Endodermal cell (in vitro differentiated cells): ENCODE measurements around the gene PCDH18. TPM values are rescaled to one million over a fixed set of nuclear protein-coding genes. Genes with fewer than 3 reads are reported as not detected.

Source experiments
- DNase-seq: peaks from one replicate; pipeline ENCODE4 v3.0.0-alpha.2; 2017
- H3K27ac ChIP-seq: 2 replicates; pipeline ENCODE4 v1.5.1; 2013; ENCODE audit warnings: mild to moderate bottlenecking, low read depth, low read length, moderate library complexity
- H3K27me3 ChIP-seq: 2 replicates; pipeline ENCODE4 v1.6.1; 2013; ENCODE audit warnings: mild to moderate bottlenecking, low read length, moderate library complexity; ENCODE audit not compliant: insufficient read depth, control insufficient read depth, poor library complexity, severe bottlenecking
- H3K36me3 ChIP-seq: 2 replicates; pipeline ENCODE4 v1.7.0; 2013; ENCODE audit warnings: mild to moderate bottlenecking, low read length, moderate library complexity; ENCODE audit not compliant: control insufficient read depth, insufficient read depth
- H3K4me1 ChIP-seq: one replicate; pipeline ENCODE4 v1.7.0; 2013; ENCODE audit warnings: low read length; ENCODE audit not compliant: control insufficient read depth, insufficient read depth
- H3K4me3 ChIP-seq: 2 replicates; pipeline ENCODE4 v1.5.1; 2013; ENCODE audit warnings: mild to moderate bottlenecking, low read length, moderate library complexity
- H3K9ac ChIP-seq: 2 replicates; pipeline ENCODE4 v1.6.1; 2013; ENCODE audit warnings: mild to moderate bottlenecking, low read length, moderate library complexity; ENCODE audit not compliant: poor library complexity, severe bottlenecking; ENCODE audit errors: extremely low read depth
- H3K9me3 ChIP-seq: 2 replicates; pipeline ENCODE4 v1.6.1; 2013; ENCODE audit warnings: mild to moderate bottlenecking, low read length, moderate library complexity; ENCODE audit not compliant: control insufficient read depth
- H3K27ac Mint-ChIP-seq: 2 replicates; pipeline ENCODE4 v1.8.0; 2020; ENCODE audit warnings: mixed read lengths
- H3K27me3 Mint-ChIP-seq: 2 replicates; pipeline ENCODE4 v1.8.0; 2021; ENCODE audit warnings: mild to moderate bottlenecking, mixed read lengths; ENCODE audit not compliant: insufficient read depth
- H3K36me3 Mint-ChIP-seq: 2 replicates; pipeline ENCODE4 v1.8.0; 2020; ENCODE audit warnings: low read depth, mixed read lengths
- H3K4me1 Mint-ChIP-seq: 2 replicates; pipeline ENCODE4 v1.8.0; 2020; ENCODE audit warnings: mixed read lengths
- H3K4me3 Mint-ChIP-seq: 2 replicates; pipeline ENCODE4 v1.8.0; 2020; ENCODE audit warnings: mild to moderate bottlenecking, moderate library complexity, mixed read lengths
- H3K9me3 Mint-ChIP-seq: 2 replicates; pipeline ENCODE4 v1.8.0; 2020; ENCODE audit warnings: mild to moderate bottlenecking, mixed read lengths
- CTCF ChIP-seq: fragments of 200-600 bp; sonication (generic); conservative IDR thresholded peaks from 2 replicates; pipeline ENCODE4 v1.5.0; 2021; ENCODE audit warnings: antibody characterized with exemption, mild to moderate bottlenecking
- WGBS, 2 experiments: methylation state at CpG; one replicate each; pipeline versions ENCODE4 v1.1.5 to v1.1.7; 2013; ENCODE audit warnings: missing lambda C conversion rate in 2 of 2, mixed read lengths in 1 of 2; ENCODE audit not compliant: insufficient coverage in 1 of 2, insufficient read length in 1 of 2; 5-methylcytosine and 5-hydroxymethylcytosine counted together
- total RNA-seq, 2 donors: library from RNA; stranded (reverse); fragmentation: NEBNext Ultra II Directional in 1 of 2; extraction: Animal tissue kit (Norgen Biotek cat#: 25700) in 1 of 2; gene quantifications; 2 replicates in 1 of 2; 3 replicates in 1 of 2; pipeline ENCODE4 v1.2.1, GENCODE V29; 2021

PCDH18 gene
- total RNA-seq, 2 donors from 2014 or later = 8.1 to 9.2 TPM

DNA sequence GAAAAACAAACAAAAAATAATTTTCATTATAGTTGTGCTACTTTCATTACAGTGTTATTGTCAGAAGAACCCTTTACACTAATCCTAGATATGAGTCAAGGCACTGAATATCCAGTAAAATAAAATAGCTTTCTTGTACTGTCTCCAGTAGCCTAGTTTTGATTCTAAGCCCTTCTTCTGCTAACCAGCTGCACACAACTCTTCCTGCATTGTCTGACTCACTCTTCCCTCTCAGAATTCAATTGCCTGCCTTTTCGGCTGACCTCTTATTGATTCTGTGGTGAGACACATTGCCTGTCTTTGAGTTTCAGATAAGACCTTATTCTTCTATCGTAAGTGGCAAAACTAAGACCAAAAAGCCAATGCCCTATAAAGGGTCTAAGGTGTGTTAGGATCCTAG is 26.7 kb upstream of the PCDH18 start:
- Histone ChIP-seq H3K27me3 (no peaks in the 10 kb centered on the region), H3K36me3 (no peaks in the 10 kb centered on the region), H3K9ac (no peak overlapping the region), H3K4me1 (no peaks in the 10 kb centered on the region), H3K27ac (no peak overlapping the region), H3K4me3 (no peak overlapping the region), H3K9me3 (no peaks in the 10 kb centered on the region)
- H3K27ac Mint-ChIP-seq = no peak overlapping the region
- H3K9me3 Mint-ChIP-seq = no peaks in the 10 kb centered on the region
- no peak for DNase-seq
- no peak overlapping the region for H3K4me3 Mint-ChIP-seq
- whole genome bisulfite sequencing, 2 experiments = 86 to 88% methylated on average over 1 to 2 of the region's 2 CpGs
- no peak for TF ChIP-seq CTCF
- no peaks in the 10 kb centered on the region for H3K36me3 Mint-ChIP-seq
- H3K27me3 Mint-ChIP-seq = no peaks in the 10 kb centered on the region
- no peaks in the 10 kb centered on the region for H3K4me1 Mint-ChIP-seq

GRCh38 chr4:137545461-137545861 is 13.2 kb upstream of the PCDH18 start:
- H3K4me1 ChIP-seq = peaks cover 8% of the 10 kb centered on the region
- peak overlapping the region; percentile 8 for H3K27ac ChIP-seq
- no peaks in the 10 kb centered on the region for H3K36me3 ChIP-seq
- Mint-ChIP-seq H3K27ac (no peak overlapping the region), H3K27me3 (no peaks in the 10 kb centered on the region), H3K36me3 (no peaks in the 10 kb centered on the region), H3K4me1 (peaks cover 34% of the 10 kb centered on the region), H3K4me3 (no peak overlapping the region), H3K9me3 (no peaks in the 10 kb centered on the region)
- no peaks in the 10 kb centered on the region for H3K9me3 ChIP-seq
- no peak for TF ChIP-seq CTCF
- no peak overlapping the region for H3K4me3 ChIP-seq
- no peak for DNase-seq
- 34 to 81% methylated on average over 2 to 4 of the region's 4 CpGs for WGBS, 2 experiments
- H3K9ac ChIP-seq = no peak overlapping the region
- H3K27me3 ChIP-seq = no peaks in the 10 kb centered on the region

DNA sequence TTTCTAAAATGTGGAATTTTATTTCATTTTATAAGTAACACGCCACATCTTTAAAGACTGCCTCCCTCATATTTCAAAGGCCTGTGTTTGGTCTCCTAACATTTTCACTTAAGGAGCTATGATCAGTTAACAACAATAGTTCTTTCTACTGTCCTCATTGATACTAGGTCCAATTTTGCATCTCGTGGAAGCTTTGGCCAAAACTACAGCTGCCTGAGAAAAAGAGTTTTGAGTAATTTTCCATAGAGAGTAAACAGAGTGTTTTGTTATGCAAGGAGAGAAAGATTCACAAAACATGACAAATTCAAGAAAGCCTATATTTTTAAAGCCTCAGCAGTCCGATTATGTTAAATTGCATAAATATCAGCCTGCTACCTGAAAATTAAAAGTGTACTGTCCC is 11.4 kb upstream of the PCDH18 start:
- Histone ChIP-seq H3K9ac (no peak overlapping the region), H3K27me3 (no peaks in the 10 kb centered on the region), H3K4me1 (peaks cover 8% of the 10 kb centered on the region), H3K9me3 (no peaks in the 10 kb centered on the region), H3K27ac (peak overlapping the region; percentile 96), H3K4me3 (no peak overlapping the region), H3K36me3 (no peaks in the 10 kb centered on the region)
- peaks cover 34% of the 10 kb centered on the region for H3K4me1 Mint-ChIP-seq
- no peaks in the 10 kb centered on the region for H3K9me3 Mint-ChIP-seq
- 20 to 61% methylated on average over 1 to 3 of the region's 3 CpGs for WGBS, 2 experiments
- no peak for TF ChIP-seq CTCF
- DNase-seq = no peak
- H3K36me3 Mint-ChIP-seq = no peaks in the 10 kb centered on the region
- no peaks in the 10 kb centered on the region for H3K27me3 Mint-ChIP-seq
- H3K4me3 Mint-ChIP-seq = no peak overlapping the region
- H3K27ac Mint-ChIP-seq = peak overlapping the region; percentile 70
